Umbilical cord (tissue), 2 donors: ENCODE results near the gene MRPL20. TPM values are rescaled to one million over a fixed set of nuclear protein-coding genes. Genes with fewer than 3 reads are reported as not detected.
"Not testable (repeated sequence)": the region's sequence is repeated elsewhere in the genome, so short reads cannot be mapped to it uniquely, and the experiment has no call there.

Source experiments
- DNase-seq: peaks from one replicate; pipeline ENCODE4 v3.0.0-alpha.2; 2015; ENCODE audit warnings: low spot score
- total RNA-seq: library from RNA; depleted of rRNA; stranded (reverse); fragments of >200 nt; gene quantifications from one replicate; pipeline ENCODE4 v1.2.3, GENCODE V29; 2014; ENCODE audit warnings: low replicate concordance; ENCODE audit not compliant: insufficient read depth

MRPL20 gene
- total RNA-seq, 1 donor from 2014 or later = 68.4 TPM

GRCh38 chr1:1407636-1408318 lies 684 bp upstream of the MRPL20 start:
- DNase-seq = no peak

DNA sequence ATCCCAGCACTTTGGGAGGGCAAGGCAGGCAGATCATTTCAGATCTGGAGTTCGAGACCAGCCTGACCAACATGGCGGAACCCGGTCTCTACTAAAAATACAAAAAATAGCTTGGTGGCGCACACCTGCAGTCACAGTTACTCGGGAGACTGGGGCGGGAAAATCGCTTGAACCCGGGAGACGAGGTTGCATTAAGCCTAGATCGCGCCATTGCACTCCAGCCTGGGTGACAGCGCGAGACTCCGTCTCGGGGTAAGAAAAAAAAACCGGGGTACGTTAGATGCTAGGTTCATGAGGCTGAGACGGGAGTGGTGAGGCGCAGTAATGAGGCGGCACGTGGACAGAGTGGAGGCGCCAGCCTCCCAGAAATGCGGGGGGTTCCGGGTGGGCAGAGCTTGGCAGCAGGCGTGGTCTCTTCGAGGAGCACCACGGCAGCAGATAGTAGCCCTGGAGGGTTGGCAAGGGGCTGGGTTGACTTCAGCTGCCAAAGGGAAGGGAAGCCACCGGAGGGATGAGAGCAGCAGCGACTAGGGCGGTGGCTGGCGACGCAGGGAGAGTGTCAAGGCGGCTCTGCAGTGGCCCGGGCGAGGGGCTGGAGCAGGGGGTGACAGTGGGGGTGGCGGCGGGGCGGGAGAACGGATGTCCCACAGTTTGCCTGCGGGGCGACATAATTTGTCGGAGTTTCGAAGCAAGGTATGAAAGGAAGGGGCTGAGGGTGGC lies 832 bp downstream of the MRPL20 start:
- DNase-seq = no peak

GRCh38 chr1:1403653-1404052 lies 3.4 kb downstream of the MRPL20 start:
- DNase-seq = no peak

DNA sequence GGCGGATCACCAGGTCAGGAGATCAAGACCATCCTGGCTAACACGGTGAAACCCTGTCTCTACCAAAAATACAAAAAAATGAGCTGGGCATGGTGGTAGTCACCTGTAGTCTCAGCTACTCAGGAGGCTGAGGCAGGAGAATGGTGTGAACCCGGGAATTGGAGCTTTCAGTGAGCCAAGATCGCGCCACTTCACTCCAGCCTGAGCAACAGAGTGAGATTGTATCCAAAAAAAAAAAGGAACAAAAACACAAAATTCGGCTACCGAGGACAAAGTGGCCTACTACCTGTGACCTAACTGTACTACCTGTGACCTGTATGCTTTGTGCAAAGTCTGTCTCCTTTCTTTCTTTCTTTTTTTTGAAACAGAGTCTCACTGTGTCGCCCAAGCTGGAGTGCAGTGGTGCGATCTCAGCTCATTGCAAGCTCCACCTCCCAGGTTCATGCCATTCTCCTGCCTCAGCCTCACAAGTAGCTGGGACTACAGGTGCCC lies 4.1 kb downstream of the MRPL20 start:
- not testable (repeated sequence) for DNase-seq

GRCh38 chr1:1402072-1402900 lies 4.8 kb downstream of the MRPL20 start:
- DNase-seq = no peak

GRCh38 chr1:1401457-1402010 lies 5.6 kb downstream of the MRPL20 start:
- no peak for DNase-seq

GRCh38 chr1:1400576-1401456 lies 6.3 kb downstream of the MRPL20 start:
- DNase-seq = no peak

- no peak for DNase-seq
Observed at GRCh38 chr1:1399872-1400575, 7.1 kb downstream of the MRPL20 start.

- DNase-seq = peak; percentile 99
Observed at GRCh38 chr1:1399187-1399871, 7.8 kb downstream of the MRPL20 start, which contains the start of gene CCNL2. TSS of gene CCNL2 (minus strand) at chr1:1399335. CDS start at chr1:1399306, 29 bp downstream.

DNA sequence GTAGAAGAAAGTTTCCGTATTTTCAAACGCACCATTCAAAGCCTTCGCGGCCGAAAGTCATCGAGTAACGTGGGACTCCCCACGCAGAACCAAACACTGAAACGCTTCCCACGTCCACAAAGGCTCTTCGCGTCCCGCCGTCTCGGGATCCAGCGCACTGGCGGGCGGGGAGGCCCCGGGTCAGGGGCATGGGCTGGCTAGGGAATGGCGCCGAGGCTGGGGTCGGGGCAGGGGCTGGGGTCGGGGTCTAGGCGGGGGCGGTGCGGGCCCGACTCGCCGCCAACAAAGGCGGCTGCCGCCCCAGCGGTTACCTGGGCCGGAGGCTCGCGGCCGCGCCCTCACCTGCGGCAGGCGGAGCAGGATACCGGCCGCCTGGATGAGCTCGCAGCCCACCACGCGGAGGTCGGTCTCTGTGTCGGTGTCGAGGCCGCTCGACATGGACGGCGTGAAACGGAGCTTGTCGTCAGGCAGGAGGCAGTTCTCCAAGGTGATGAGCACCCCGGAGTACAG lies 8.4 kb downstream of the MRPL20 start:
- no peak for DNase-seq

DNA sequence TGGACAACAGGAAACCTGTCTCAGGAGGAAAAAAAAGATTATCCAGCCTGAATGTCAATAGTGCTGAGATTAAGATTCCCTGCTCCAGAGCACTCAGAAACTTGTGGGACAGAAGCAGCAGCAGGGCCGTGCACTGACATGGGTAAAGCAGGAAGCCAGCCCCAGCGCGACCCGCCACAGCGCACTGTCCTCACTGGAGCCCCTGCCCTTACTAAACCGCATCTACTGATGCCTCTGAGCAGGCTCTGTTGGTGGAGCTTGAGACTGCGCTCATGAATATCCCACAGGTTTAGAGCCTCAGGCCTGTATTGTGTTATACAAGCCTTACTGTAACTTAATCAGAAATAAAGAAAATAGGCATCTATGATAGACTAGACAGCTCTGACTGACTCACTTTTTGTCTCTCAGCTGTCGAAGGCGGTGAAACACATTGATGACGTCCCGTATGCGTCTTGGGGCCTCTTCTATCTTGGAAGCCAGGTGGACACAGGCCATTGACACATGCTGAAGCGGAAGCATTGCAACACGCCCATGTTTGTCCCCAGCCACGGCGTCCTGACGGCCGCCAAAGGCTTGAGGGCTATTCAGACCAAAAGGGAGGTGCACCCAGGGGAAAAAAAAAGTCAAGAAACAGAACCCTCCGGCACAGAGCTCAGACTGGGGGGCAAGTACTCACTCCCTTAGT lies 9.1 kb downstream of the MRPL20 start:
- DNase-seq = no peak

DNA sequence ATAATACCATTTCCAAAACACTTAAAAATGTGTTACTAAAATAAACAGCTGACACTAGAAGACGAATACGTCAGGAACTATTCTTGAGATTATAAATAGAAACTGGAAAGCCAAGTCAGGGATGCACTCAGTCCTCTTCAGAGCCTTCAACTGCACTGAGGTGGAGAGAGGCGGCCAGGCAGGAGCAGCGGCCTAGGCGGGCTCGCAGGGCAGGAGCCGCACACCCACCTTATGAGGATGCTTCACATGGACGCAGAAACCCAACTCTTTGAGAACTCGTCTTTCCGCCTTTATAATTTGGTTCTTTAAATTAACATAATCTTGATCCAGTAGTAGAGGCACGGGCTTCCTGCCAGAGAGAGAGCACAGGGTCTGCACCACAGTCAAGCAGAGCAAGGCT lies 11.9 kb downstream of the MRPL20 start:
- no peak for DNase-seq

GRCh38 chr1:1394116-1394515 lies 13.0 kb downstream of the MRPL20 start:
- DNase-seq = no peak

DNA sequence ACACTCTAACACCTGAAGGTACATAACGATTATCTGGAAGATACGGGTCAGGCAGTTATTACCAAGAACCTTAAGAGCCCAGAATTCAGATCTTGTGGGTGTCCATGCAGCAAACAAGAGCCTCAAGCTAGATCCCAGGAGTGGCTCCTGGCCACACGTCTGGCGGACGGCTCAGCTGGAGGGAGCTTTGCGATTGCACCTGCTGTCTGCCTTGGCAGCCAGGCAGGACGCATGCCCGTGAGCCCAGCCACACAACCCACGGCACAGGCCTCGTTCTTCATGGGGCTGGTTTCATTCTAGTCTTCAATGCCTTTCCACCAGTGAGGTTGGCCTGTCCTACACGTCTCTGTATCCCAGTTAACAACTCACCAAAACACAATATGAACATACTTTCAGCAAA lies 13.7 kb downstream of the MRPL20 start:
- no peak for DNase-seq

- no peak for DNase-seq
Observed at GRCh38 chr1:1393014-1393413, 14.1 kb downstream of the MRPL20 start.

GRCh38 chr1:1391225-1391624 lies 15.9 kb downstream of the MRPL20 start:
- no peak for DNase-seq

- no peak for DNase-seq
Observed at GRCh38 chr1:1390675-1391074, 16.4 kb downstream of the MRPL20 start.

- no peak for DNase-seq
Observed at GRCh38 chr1:1388078-1388472, 19.0 kb downstream of the MRPL20 start.
